ENCODE results near the gene HMCN1.

The HMCN1 gene

GRCh38 chr1:185972096-185972850, 238.1 kb downstream of the HMCN1 start:
- no peak for DNase-seq

GRCh38 chr1:185973645-185974044, 239.5 kb downstream of the HMCN1 start:
- DNase-seq, result no peak

- no peak for DNase-seq
These were observed 240.4 kb downstream of the HMCN1 start for GRCh38 chr1:185974367-185975170.

- no peak for DNase-seq
These were observed 246.7 kb downstream of the HMCN1 start for GRCh38 chr1:185980891-185981290.

DNA sequence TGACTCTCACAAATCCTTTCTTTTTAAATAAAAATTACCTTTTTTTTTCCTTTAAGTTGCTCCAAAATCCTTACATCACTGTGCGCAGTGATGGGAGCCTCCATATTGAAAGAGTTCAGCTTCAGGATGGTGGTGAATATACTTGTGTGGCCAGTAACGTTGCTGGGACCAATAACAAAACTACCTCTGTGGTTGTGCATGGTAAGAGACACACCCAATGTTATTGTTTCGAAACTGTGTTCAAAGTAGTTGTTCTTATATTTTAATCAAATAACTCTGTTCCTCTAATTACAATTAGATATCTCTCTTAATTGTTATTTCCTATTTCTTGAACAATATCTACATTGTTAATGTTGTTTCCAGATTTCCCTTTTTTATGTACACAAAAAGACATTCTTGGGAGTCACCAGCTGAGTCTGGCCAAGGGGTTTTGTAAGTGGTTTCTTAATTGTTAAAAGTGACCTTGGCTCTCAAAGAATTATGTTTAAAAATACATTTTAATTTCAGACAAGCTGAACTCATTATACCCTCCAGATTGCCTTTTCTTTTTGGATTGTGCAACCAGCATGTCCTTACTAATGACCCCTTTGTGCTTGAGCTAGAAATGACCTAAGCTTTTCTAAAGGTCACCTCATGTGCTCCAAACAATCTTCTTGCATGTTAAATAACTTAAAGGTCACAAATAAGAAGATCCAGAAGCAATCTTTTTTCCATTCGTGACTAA, 250.1 kb downstream of the HMCN1 start:
- no peak for DNase-seq

DNA sequence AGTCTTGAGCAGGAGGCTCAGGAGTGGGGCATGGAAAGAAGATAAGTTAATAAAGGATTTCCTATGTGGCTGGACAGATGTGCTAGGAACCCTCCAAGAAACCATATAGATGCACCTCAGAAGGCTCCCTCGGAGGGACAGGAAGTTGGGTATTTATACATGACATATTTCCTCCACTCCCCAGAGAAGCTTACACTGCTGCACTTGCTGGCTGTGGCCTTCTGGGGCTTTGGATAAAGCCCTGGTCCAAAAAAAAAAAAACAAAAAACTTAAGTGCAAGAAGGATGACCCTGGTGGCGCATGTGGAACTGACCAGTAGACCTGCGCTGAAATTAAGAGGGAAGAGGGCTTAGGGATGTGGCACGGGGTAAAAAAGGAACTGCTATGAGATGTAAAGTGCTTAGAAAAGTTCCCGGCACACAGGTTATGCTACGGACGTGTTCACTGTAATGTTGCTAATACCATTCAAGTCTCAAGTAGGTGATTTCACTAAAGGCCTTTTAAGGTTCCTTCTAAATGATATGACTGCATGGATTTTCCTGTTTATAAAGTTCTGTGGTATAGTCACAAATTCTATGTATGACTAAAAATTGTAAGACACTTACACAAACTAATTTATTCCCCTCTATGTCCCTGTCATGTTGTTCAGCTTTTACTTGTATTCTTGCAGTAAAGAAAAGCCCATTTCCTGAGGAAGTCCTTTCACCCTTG, 253.6 kb downstream of the HMCN1 start:
- DNase-seq, result no peak

DNA sequence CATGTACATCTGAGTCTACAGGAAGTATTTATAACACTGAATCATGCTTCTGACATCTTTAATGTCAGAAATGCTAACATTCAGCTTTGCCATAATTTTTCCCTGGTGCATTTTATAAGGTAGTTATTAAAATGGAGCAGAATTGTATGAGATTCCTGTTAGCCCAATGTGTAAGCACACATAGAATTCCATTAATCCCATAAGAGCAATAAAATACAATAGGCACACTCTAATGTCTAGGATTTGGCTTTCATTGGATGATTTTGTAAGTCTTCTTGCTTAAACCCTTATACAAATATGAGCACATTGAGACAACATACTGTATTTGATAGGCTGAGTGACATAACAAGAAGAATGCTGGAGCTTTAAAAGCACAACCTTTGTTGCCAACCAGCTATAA, 256.4 kb downstream of the HMCN1 start:
- DNase-seq, result no peak

GRCh38 chr1:185991266-185991665, 257.1 kb downstream of the HMCN1 start:
- no peak for DNase-seq

DNA sequence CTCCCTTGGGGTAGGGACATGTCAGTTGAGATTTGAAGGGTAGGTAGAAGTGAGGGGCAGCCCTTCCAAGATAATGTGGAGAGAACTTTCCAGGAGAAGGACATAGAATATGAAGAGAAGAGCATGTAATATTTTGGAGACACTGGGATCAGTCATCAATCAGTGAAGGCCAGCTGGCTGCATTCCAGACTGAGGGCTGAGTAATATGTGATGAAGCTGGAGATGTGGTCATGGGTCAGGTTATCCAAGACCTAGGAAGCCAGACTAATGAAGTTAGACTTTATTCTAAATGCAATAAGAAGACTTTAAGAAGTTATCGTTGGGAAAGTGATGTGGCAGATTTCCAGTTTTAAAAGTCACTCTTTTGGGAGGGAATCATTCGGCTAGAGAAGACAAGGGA, 262.0 kb downstream of the HMCN1 start:
- DNase-seq, result no peak

GRCh38 chr1:185998391-185998790, 264.2 kb downstream of the HMCN1 start:
- DNase-seq, result no peak

GRCh38 chr1:186002406-186002805, 268.2 kb downstream of the HMCN1 start:
- DNase-seq, result no peak

GRCh38 chr1:186009039-186009737, 275.0 kb downstream of the HMCN1 start:
- DNase-seq, result no peak

DNA sequence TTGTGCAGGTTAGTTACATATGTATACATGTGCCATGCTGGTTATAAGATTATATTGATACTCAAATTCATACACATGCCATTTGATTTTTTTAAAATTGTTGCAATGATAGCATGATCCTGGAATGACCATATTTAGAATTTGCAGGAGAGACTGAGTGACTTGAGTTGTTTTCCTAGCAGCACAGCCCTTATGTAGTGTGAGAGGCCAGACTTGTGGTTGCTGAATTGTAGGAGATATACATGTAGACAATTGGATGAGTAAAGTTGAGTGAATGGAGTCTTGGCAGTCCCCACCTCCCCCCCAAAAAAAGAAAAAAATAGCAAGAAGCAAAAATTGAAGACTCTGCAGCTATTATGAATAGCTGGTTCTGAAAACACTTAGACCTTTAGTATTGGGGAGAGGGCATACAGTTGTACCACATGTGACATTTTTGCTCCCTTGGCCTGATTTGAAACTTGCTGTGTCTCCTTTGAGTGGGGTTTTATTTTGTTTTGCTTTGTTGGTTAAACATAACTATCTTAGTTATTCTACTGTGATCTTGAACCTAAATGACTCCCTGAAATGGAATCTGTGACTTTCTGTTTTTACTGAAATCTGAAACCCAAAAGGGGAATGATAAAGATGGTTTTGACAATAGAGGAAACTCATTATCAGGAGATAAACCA, 280.3 kb downstream of the HMCN1 start:
- no peak for DNase-seq

DNA sequence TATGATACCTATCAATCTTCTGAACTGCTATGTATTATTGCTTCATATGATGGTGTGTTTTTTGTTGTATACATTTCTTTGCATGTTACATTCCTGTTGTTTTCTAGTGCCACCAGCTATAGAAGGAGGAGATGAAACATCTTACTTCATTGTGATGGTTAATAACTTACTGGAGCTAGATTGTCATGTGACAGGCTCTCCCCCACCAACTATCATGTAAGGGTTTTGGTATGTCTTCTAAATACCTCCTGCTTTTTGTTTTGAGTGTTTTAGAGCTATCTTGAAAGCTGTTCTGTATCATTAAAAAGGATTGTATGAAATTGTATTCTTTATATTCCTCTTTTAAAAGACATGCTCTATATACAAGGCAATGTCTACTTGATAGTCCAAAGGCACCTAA, 282.7 kb downstream of the HMCN1 start:
- no peak for DNase-seq

GRCh38 chr1:186022184-186022583, 288.0 kb downstream of the HMCN1 start:
- DNase-seq, result no peak

DNA sequence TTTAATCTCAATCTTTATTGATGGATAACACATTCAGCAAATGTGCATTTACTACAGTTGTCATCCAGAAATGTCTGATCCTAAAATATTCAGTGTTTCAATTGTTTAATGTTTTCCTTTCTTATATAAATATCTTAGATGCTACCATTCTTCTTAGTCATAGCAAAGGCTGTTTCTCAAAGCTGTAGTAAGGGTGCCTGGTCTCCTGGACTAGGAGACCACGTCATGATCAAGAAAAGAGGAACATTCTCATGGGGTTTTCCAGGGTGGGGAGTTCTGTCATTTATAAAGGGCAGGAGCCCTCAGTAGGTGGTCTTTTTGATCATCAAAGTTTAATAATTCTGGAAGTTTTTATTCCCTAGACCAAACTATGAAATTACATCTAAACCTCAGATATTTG, 292.8 kb downstream of the HMCN1 start:
- DNase-seq, result no peak

- no peak for DNase-seq
These were observed 293.4 kb downstream of the HMCN1 start for GRCh38 chr1:186027621-186028020.

DNA sequence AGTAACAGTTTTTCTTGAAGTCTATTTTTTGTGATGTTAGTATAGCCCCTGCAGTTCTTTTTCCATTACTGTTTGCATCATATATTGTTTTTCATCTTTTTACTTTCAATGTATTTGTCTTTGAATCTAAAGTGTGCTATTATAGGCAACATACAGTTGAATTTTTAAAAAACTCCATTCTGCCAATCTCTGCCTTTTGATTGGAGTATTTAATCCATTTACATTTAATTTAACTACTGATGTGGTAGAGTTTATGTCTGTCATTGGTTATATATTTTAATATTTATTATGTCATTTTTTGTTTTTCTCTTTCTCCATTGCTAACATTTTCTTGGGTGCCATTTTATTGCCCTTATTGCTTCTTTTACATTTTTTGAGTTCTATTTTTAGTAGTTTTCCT, 296.3 kb downstream of the HMCN1 start:
- DNase-seq, result no peak

DNA sequence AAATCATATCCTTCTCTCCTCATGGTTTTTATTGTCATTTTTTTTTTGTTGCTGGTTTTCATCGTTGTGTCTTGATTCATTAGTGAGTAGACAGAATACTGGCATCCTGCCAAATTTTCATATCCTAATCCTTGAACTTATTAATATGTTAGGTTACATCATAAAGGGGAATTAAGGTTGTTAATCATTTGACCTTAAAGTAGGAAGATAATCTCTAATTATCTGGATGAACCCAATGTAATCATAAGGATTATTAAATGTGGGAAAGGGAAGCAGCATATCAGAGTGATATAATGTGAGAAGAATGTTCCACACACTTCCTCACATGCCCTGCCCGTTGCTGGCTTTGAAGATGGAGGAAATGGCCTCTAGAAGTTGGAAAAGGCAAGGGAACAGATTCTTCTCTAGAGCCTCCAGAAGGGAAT, 299.7 kb downstream of the HMCN1 start:
- DNase-seq, result no peak

DNA sequence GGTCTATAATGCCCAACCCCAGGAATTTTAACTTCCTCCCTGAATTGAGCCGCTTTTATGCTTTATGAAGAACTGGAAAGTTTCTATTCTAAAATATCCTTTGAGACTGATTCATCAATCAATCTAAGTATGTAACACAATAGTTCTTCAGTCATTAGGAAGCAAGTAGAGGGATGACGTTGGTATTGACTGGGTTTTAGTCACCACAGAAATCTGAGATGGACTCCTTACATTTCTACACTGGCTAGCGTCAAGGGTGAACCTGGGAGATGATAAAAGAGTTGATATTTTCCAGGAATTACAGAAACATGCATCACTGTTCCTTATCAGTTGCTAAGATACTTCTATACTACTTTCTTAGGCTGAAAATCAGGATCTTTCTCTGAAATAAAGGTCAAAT, 308.0 kb downstream of the HMCN1 start:
- DNase-seq, result no peak

DNA sequence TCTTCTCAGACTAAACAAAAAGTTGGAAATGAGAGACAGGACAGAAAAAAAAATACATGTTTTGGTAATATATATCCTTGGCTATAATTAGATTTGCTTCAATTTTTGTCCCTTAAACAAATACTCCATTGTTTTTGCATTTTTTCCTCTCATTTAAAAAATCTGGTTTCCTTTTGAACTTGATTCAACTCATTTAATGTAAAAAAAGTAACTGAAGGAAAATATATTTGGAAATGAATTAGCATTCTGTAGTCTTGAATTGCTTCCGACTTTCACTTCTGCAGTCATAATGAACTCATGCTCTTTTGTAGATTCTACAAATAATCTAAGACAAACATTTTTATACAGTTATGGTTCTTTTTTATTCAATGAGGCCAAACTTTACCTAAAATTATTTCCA, 309.1 kb downstream of the HMCN1 start:
- DNase-seq, result no peak
